ENCODE data around the gene WDR19. TPM values are rescaled to one million over a fixed set of nuclear protein-coding genes. Genes with fewer than 3 reads are reported as not detected.

WDR19 gene
- total and polyA plus RNA-seq, 5 donors from 2014 or later = 1.7 to 12.1 (median 2.6) TPM

Other genes starting within 250 kb of the WDR19 start
- 14.2 TPM for gene TMEM156, start 150.1 kb upstream of the WDR19 start, total RNA-seq
- gene TMEM156, start 150.1 kb upstream of the WDR19 start, polyA plus RNA-seq = 10 to 100 TPM in 3 of 4 donors, 1 to 10 TPM in 1; 8.4 to 24.3 (median 22.8) TPM
- 21.5 TPM for gene KLHL5, start 120.3 kb upstream of the WDR19 start, total RNA-seq
- 10 to 100 TPM in 1 of 4 donors, 1 to 10 TPM in 3; 6.8 to 10.6 (median 8.1) TPM for gene KLHL5, start 120.3 kb upstream of the WDR19 start, polyA plus RNA-seq
- gene RFC1, start 183.8 kb downstream of the WDR19 start, total RNA-seq = 87.1 TPM
- 10 to 100 TPM; 27.3 to 33.9 (median 31.1) TPM for gene RFC1, start 183.8 kb downstream of the WDR19 start, polyA plus RNA-seq
- not detected for gene KLB, start 224.4 kb downstream of the WDR19 start, total RNA-seq
- gene KLB, start 224.4 kb downstream of the WDR19 start, polyA plus RNA-seq = under 1 TPM in 2 of 4 donors, not detected in 2; 0.06 to 0.07 TPM

All from CD4-positive, CD25-positive, alpha-beta regulatory T cell (primary cell).